H9 (cell line): Measurements from ENCODE around the gene SCAF4. TPM values are rescaled to one million over a fixed set of nuclear protein-coding genes. Genes with fewer than 3 reads are reported as not detected.

Experiments used
- DNase-seq: peaks from one replicate; pipeline ENCODE4 v3.0.0-alpha.2; 2017
- H2AFZ ChIP-seq: one replicate; pipeline ENCODE4 v1.6.1; 2013; ENCODE audit warnings: mild to moderate bottlenecking, low read length, control low read depth, moderate library complexity
- H2AK5ac ChIP-seq: 2 replicates; pipeline ENCODE4 v1.6.1; 2013; ENCODE audit warnings: low read length, control low read depth, mixed read lengths; ENCODE audit not compliant: insufficient read length
- H2BK120ac ChIP-seq: one replicate; pipeline ENCODE4 v1.6.1; 2013; ENCODE audit warnings: low read depth, mild to moderate bottlenecking, low read length, control low read depth, inconsistent platforms; ENCODE audit not compliant: poor library complexity, severe bottlenecking
- H2BK12ac ChIP-seq: 2 replicates; pipeline ENCODE4 v1.6.1; 2013; ENCODE audit warnings: low read length, control low read depth, mixed read lengths, low read depth; ENCODE audit not compliant: insufficient read length
- H2BK15ac ChIP-seq: 2 replicates; pipeline ENCODE4 v1.6.1; 2013; ENCODE audit warnings: low read depth, low read length, control low read depth
- H2BK20ac ChIP-seq: one replicate; pipeline ENCODE4 v1.6.1; 2013; ENCODE audit warnings: low read depth, mild to moderate bottlenecking, low read length, control low read depth, inconsistent platforms; ENCODE audit not compliant: poor library complexity, severe bottlenecking
- H2BK5ac ChIP-seq: 2 replicates; pipeline ENCODE4 v1.6.1; 2013; ENCODE audit warnings: low read length, control low read depth, mixed read lengths; ENCODE audit not compliant: insufficient read length
- H3K14ac ChIP-seq: 2 replicates; pipeline ENCODE4 v1.6.1; 2013; ENCODE audit warnings: low read length, control low read depth; ENCODE audit not compliant: insufficient read depth
- H3K18ac ChIP-seq: 2 replicates; pipeline ENCODE4 v1.6.1; 2013; ENCODE audit warnings: low read depth, mild to moderate bottlenecking, mixed read lengths, low read length, control low read depth; ENCODE audit not compliant: insufficient read length
- H3K23ac ChIP-seq: 2 replicates; pipeline ENCODE4 v1.6.1; 2013; ENCODE audit warnings: low read length, control low read depth, mixed read lengths, low read depth; ENCODE audit not compliant: insufficient read length
- H3K23me2 ChIP-seq: 2 replicates; pipeline ENCODE4 v1.6.1; 2013; ENCODE audit warnings: low read depth, mild to moderate bottlenecking, mixed read lengths, low read length, control low read depth; ENCODE audit not compliant: insufficient read length, poor library complexity, severe bottlenecking
- H3K27ac ChIP-seq: 2 replicates; pipeline ENCODE4 v1.5.1; 2013; ENCODE audit warnings: low read length, control low read depth, mixed read lengths, low read depth; ENCODE audit not compliant: insufficient read length
- H3K27me3 ChIP-seq: 2 replicates; pipeline ENCODE4 v1.6.1; 2013; ENCODE audit warnings: low read length, control low read depth, inconsistent platforms; ENCODE audit not compliant: insufficient read depth
- H3K4ac ChIP-seq: 2 replicates; pipeline ENCODE4 v1.6.1; 2013; ENCODE audit warnings: low read depth, mild to moderate bottlenecking, control low read depth, inconsistent platforms, low read length, moderate library complexity
- H3K4me1 ChIP-seq: 2 replicates; pipeline ENCODE4 v1.6.1; 2013; ENCODE audit warnings: low read length, control low read depth, inconsistent platforms; ENCODE audit not compliant: insufficient read depth
- H3K4me2 ChIP-seq: 2 replicates; pipeline ENCODE4 v1.6.1; 2013; ENCODE audit warnings: low read length, control low read depth, mixed read lengths; ENCODE audit not compliant: insufficient read length, insufficient read depth
- H3K56ac ChIP-seq: 2 replicates; pipeline ENCODE4 v1.6.1; 2013; ENCODE audit warnings: low read depth, mild to moderate bottlenecking, mixed read lengths, low read length, control low read depth; ENCODE audit not compliant: insufficient read length
- H3K79me1 ChIP-seq: 2 replicates; pipeline ENCODE4 v1.6.1; 2013; ENCODE audit warnings: low read depth, mild to moderate bottlenecking, moderate library complexity, low read length, control low read depth, inconsistent platforms; ENCODE audit not compliant: insufficient read depth, poor library complexity, severe bottlenecking
- H3K79me2 ChIP-seq: 2 replicates; pipeline ENCODE4 v1.6.1; 2013; ENCODE audit warnings: low read length, control low read depth, inconsistent platforms; ENCODE audit not compliant: insufficient read depth
- H3K9ac ChIP-seq: 2 replicates; pipeline ENCODE4 v1.6.1; 2013; ENCODE audit warnings: low read length, control low read depth, mixed read lengths; ENCODE audit not compliant: insufficient read length; ENCODE audit errors: extremely low read depth
- H3K9me3 ChIP-seq: one replicate; pipeline ENCODE4 v1.6.1; 2013; ENCODE audit warnings: low read depth, low read length, inconsistent platforms; ENCODE audit not compliant: control insufficient read depth
- H3T11ph ChIP-seq: one replicate; pipeline ENCODE4 v1.6.1; 2013; ENCODE audit warnings: mild to moderate bottlenecking, low read length, control low read depth, inconsistent platforms
- H4K20me1 ChIP-seq: one replicate; pipeline ENCODE4 v1.6.1; 2013; ENCODE audit not compliant: control insufficient read depth, insufficient read length, insufficient read depth
- H4K5ac ChIP-seq: 2 replicates; pipeline ENCODE4 v1.6.1; 2013; ENCODE audit warnings: low read depth, mild to moderate bottlenecking, mixed read lengths, low read length, control low read depth; ENCODE audit not compliant: insufficient read length
- H4K8ac ChIP-seq: replicated peaks from 2 replicates; pipeline ENCODE4 v1.6.1; 2013; ENCODE audit warnings: low read length, control low read depth, mixed read lengths, low read depth; ENCODE audit not compliant: insufficient read length
- H4K91ac ChIP-seq: 2 replicates; pipeline ENCODE4 v1.6.1; 2013; ENCODE audit warnings: low read depth, mild to moderate bottlenecking, moderate library complexity, mixed read lengths, low read length, control low read depth; ENCODE audit not compliant: insufficient read length
- H3K27ac Mint-ChIP-seq, 3 experiments: 2 replicates in 2 of 3; 3 replicates in 1 of 3; pipeline ENCODE4 v1.8.0; 2020 to 2021; ENCODE audit warnings: mixed read lengths in 3 of 3, mild to moderate bottlenecking in 1 of 3, moderate library complexity in 1 of 3
- H3K27me3 Mint-ChIP-seq: 2 replicates; pipeline ENCODE4 v1.8.0; 2021; ENCODE audit warnings: low read depth, mild to moderate bottlenecking, moderate library complexity, mixed read lengths
- H3K36me3 Mint-ChIP-seq, 3 experiments: 2 replicates in 2 of 3; 3 replicates in 1 of 3; pipeline ENCODE4 v1.8.0; 2020 to 2021; ENCODE audit warnings: low read depth in 3 of 3, mixed read lengths in 3 of 3; ENCODE audit not compliant: insufficient read depth in 1 of 3
- H3K4me1 Mint-ChIP-seq, 2 experiments: 2 replicates each; pipeline ENCODE4 v1.8.0; 2020; ENCODE audit warnings: mixed read lengths in 2 of 2
- H3K4me3 Mint-ChIP-seq, 2 experiments: 2 replicates in 1 of 2; 3 replicates in 1 of 2; pipeline ENCODE4 v1.8.0; 2020 to 2021; ENCODE audit warnings: mild to moderate bottlenecking in 2 of 2, mixed read lengths in 2 of 2, moderate library complexity in 1 of 2
- H3K9me3 Mint-ChIP-seq, 2 experiments: 2 replicates in 1 of 2; 3 replicates in 1 of 2; pipeline ENCODE4 v1.8.0; 2020; ENCODE audit warnings: mild to moderate bottlenecking in 2 of 2, mixed read lengths in 2 of 2, moderate library complexity in 1 of 2
- WGBS: extraction: QIAGEN DNeasy Blood & Tissue Kit; methylation state at CpG from one replicate; pipeline ENCODE4 v1.1.7; 2013; ENCODE audit warnings: missing lambda C conversion rate, low lambda C conversion rate, mixed read lengths; ENCODE audit not compliant: insufficient read length; ENCODE audit errors: extremely low coverage; 5-methylcytosine and 5-hydroxymethylcytosine counted together
- total RNA-seq: library from RNA; stranded (reverse); gene quantifications from 2 replicates; pipeline ENCODE4 v1.2.1, GENCODE V29; 2021
- TF ChIP-seq, protein P1 (sequence below): fragments of 200-600 bp; sonication (generic); conservative IDR thresholded peaks from 3 replicates; pipeline ENCODE4 v1.8.0; 2021; ENCODE audit warnings: antibody characterized with exemption, mild to moderate bottlenecking

The SCAF4 gene
- total RNA-seq, 1 experiment from 2014 or later, result 76.8 TPM

DNA sequence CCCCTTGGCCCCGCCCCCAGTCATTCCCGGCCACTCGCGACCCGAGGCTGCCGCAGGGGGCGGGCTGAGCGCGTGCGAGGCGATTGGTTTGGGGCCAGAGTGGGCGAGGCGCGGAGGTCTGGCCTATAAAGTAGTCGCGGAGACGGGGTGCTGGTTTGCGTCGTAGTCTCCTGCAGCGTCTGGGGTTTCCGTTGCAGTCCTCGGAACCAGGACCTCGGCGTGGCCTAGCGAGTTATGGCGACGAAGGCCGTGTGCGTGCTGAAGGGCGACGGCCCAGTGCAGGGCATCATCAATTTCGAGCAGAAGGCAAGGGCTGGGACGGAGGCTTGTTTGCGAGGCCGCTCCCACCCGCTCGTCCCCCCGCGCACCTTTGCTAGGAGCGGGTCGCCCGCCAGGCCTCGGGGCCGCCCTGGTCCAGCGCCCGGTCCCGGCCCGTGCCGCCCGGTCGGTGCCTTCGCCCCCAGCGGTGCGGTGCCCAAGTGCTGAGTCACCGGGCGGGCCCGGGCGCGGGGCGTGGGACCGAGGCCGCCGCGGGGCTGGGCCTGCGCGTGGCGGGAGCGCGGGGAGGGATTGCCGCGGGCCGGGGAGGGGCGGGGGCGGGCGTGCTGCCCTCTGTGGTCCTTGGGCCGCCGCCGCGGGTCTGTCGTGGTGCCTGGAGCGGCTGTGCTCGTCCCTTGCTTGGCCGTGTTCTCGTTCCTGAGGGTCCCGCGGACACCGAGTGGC lies 72.2 kb downstream of the SCAF4 start, which contains the start of gene SOD1:
SOD1 (plus strand) TSS at position 158 of the 723 bp plus-strand sequence; CDS start at position 235, 77 bp downstream.
- no peak within 1 kb of the TSS for H4K91ac ChIP-seq
- H3K79me2 ChIP-seq, result peaks cover 16% of the 10 kb centered on the region; the same call in 1 of the 2 replicates
- H4K5ac ChIP-seq, result no peak within 1 kb of the TSS
- no peak within 1 kb of the TSS for H3K23ac ChIP-seq
- Mint-ChIP-seq H3K27ac (peak within 1 kb of the TSS; percentile 89 to 99 (median 97); a peak in 6 of 7 replicates), H3K9me3 (peaks cover 0 to 2% of the 10 kb centered on the region in 2 experiments; a peak in 1 of 5 replicates), H3K4me3 (peak within 1 kb of the TSS; percentile 97 to 100), H3K36me3 (peaks cover 28 to 37% (median 30%) of the 10 kb centered on the region in 3 experiments), H3K27me3 (peaks cover 2% of the 10 kb centered on the region; the same call in 1 of the 2 replicates), H3K4me1 (peaks cover 27 to 29% of the 10 kb centered on the region in 2 experiments)
- H3K9me3 ChIP-seq, result no peaks in the 10 kb centered on the region
- peak within 1 kb of the TSS; percentile 56 for H3K9ac ChIP-seq
- H2AFZ ChIP-seq, result peak within 1 kb of the TSS; percentile 9
- no peak within 1 kb of the TSS for H3K4ac ChIP-seq
- H4K20me1 ChIP-seq, result no peaks in the 10 kb centered on the region
- no peak within 1 kb of the TSS for H2BK5ac ChIP-seq
- peak within 1 kb of the TSS; percentile 74 for H3K14ac ChIP-seq
- peak; percentile 94 for DNase-seq
- H2BK15ac ChIP-seq, result no peak within 1 kb of the TSS
- H3T11ph ChIP-seq, result no peak within 1 kb of the TSS
- H3K18ac ChIP-seq, result peak within 1 kb of the TSS; percentile 53
- H2BK12ac ChIP-seq, result no peak within 1 kb of the TSS
- H2AK5ac ChIP-seq, result no peak within 1 kb of the TSS
- H3K56ac ChIP-seq, result no peak within 1 kb of the TSS
- WGBS, result no CpG with 5 or more reads among the region's 87 CpGs
- no peak within 1 kb of the TSS for H4K8ac ChIP-seq
- H3K4me1 ChIP-seq, result no peaks in the 10 kb centered on the region
- peaks cover 4% of the 10 kb centered on the region for H3K23me2 ChIP-seq
- TF ChIP-seq, protein P1, sequence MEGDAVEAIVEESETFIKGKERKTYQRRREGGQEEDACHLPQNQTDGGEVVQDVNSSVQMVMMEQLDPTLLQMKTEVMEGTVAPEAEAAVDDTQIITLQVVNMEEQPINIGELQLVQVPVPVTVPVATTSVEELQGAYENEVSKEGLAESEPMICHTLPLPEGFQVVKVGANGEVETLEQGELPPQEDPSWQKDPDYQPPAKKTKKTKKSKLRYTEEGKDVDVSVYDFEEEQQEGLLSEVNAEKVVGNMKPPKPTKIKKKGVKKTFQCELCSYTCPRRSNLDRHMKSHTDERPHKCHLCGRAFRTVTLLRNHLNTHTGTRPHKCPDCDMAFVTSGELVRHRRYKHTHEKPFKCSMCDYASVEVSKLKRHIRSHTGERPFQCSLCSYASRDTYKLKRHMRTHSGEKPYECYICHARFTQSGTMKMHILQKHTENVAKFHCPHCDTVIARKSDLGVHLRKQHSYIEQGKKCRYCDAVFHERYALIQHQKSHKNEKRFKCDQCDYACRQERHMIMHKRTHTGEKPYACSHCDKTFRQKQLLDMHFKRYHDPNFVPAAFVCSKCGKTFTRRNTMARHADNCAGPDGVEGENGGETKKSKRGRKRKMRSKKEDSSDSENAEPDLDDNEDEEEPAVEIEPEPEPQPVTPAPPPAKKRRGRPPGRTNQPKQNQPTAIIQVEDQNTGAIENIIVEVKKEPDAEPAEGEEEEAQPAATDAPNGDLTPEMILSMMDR, result no peak
- H3K27me3 ChIP-seq, result no peaks in the 10 kb centered on the region
- H2BK20ac ChIP-seq, result no peak within 1 kb of the TSS
- peaks cover 4% of the 10 kb centered on the region for H3K79me1 ChIP-seq
- H3K4me2 ChIP-seq, result peak within 1 kb of the TSS; percentile 79
- H2BK120ac ChIP-seq, result no peak within 1 kb of the TSS
- no peak within 1 kb of the TSS for H3K27ac ChIP-seq
